SK-N-SH (cell line): ENCODE results near the gene GSG1L2. TPM values are rescaled to one million over a fixed set of nuclear protein-coding genes. Genes with fewer than 3 reads are reported as not detected.

Experiments used
- CTCF ChIA-PET: fragments of 300-600, 350-600 bp; formaldehyde crosslinking; extraction: SDS; loops from one replicate; lab custom pipeline; 2021; lab: Yijun Ruan, JAX
- POLR2A ChIA-PET: fragments of 350-600 bp; sonication (Branson Sonifier 250); formaldehyde crosslinking; extraction: SDS; loops from one replicate; lab custom pipeline; 2020; ENCODE audit warnings: antibody characterized with exemption, inconsistent platforms; lab: Yijun Ruan, JAX
- DNase-seq: peaks from one replicate; pipeline ENCODE4 v3.0.0; 2012
- H2AFZ ChIP-seq: fragments of 200-600 bp; sonication (generic); 2 replicates; pipeline ENCODE4 v1.8.1; 2016; ENCODE audit warnings: antibody characterized with exemption, mild to moderate bottlenecking, low read depth
- H3F3A ChIP-seq: fragments of 200-600 bp; sonication (generic); replicated peaks from 2 replicates; pipeline ENCODE3; 2016; ENCODE audit warnings: antibody characterized with exemption, mild to moderate bottlenecking; ENCODE audit not compliant: insufficient read depth
- H3K27ac ChIP-seq, 2 experiments: fragments of 200-500 bp in 1 of 2; fragments of 200-600 bp in 1 of 2; sonication (Bioruptor generic) in 1 of 2; sonication (generic), shearing (Covaris generic) in 1 of 2; 2 replicates each; pipeline versions ENCODE4 v1.5.1 to v1.6.1; 2014 to 2016; ENCODE audit warnings: low read depth in 2 of 2, inconsistent platforms in 1 of 2, low read length in 1 of 2, mild to moderate bottlenecking in 1 of 2, mixed read lengths in 1 of 2
- H3K27me3 ChIP-seq: fragments of 200-600 bp; sonication (generic), shearing (Covaris generic); 2 replicates; pipeline ENCODE4 v1.6.1; 2016; ENCODE audit warnings: mixed run types; ENCODE audit not compliant: insufficient read depth
- H3K36me3 ChIP-seq, 2 experiments: fragments of 200-500 bp in 1 of 2; fragments of 200-600 bp in 1 of 2; sonication (Bioruptor generic) in 1 of 2; sonication (generic) in 1 of 2; replicated peaks in 1 of 2; 2 replicates each; pipeline versions ENCODE3 to v1.5.1; 2014 to 2016; ENCODE audit warnings: low read length in 1 of 2, mild to moderate bottlenecking in 1 of 2; ENCODE audit not compliant: insufficient read depth in 2 of 2, control insufficient read depth in 1 of 2
- H3K4me1 ChIP-seq, 2 experiments: fragments of 200-500 bp in 1 of 2; fragments of 200-600 bp in 1 of 2; sonication (Bioruptor generic) in 1 of 2; sonication (generic), shearing (Covaris generic) in 1 of 2; 2 replicates each; pipeline versions ENCODE4 v1.5.1 to v1.6.1; 2014 to 2016; ENCODE audit warnings: low read depth in 1 of 2, low read length in 1 of 2, mixed run types in 1 of 2; ENCODE audit not compliant: insufficient read depth in 2 of 2, control insufficient read depth in 1 of 2
- H3K4me2 ChIP-seq: fragments of 200-600 bp; sonication (generic), shearing (Covaris generic); 2 replicates; pipeline ENCODE4 v1.6.1; 2017; ENCODE audit warnings: mixed run types
- H3K4me3 ChIP-seq, 2 experiments: fragments of 200-500 bp in 1 of 2; fragments of 200-600 bp in 1 of 2; sonication (Bioruptor generic) in 1 of 2; sonication (generic), shearing (Covaris generic) in 1 of 2; 2 replicates each; pipeline versions ENCODE4 v1.5.1 to v1.8.1; 2014 to 2016; ENCODE audit warnings: low read depth in 2 of 2, inconsistent platforms in 1 of 2, low read length in 1 of 2, mild to moderate bottlenecking in 1 of 2, mixed read lengths in 1 of 2, moderate library complexity in 1 of 2
- H3K79me2 ChIP-seq: fragments of 200-600 bp; sonication (generic); 2 replicates; pipeline ENCODE4 v1.8.1; 2017; ENCODE audit warnings: mild to moderate bottlenecking; ENCODE audit not compliant: insufficient read depth
- H3K9ac ChIP-seq: fragments of 200-600 bp; sonication (generic); 2 replicates; pipeline ENCODE4 v1.6.1; 2017; ENCODE audit warnings: mixed run types
- H3K9me2 ChIP-seq: fragments of 200-600 bp; sonication (generic); 2 replicates; pipeline ENCODE4 v1.6.1; 2017; ENCODE audit warnings: mixed run types
- H3K9me3 ChIP-seq: fragments of 200-600 bp; sonication (generic); 2 replicates; pipeline ENCODE4 v1.6.1; 2017; ENCODE audit warnings: mixed run types, mild to moderate bottlenecking, moderate library complexity
- H4K20me1 ChIP-seq: fragments of 200-600 bp; sonication (generic); 2 replicates; pipeline ENCODE4 v1.6.1; 2017; ENCODE audit warnings: mild to moderate bottlenecking, mixed run types; ENCODE audit not compliant: insufficient read depth
- CHD2 ChIP-seq: fragments of 150-350 bp; IDR thresholded peaks from 2 replicates; pipeline ENCODE4 v1.6.1; 2018; ENCODE audit warnings: low read length; ENCODE audit not compliant: partially characterized antibody
- ELF1 ChIP-seq: IDR thresholded peaks from 2 replicates; pipeline ENCODE4 v1.4.0; 2012
- EZH2phosphoT487 ChIP-seq: fragments of 200-600 bp; sonication (generic); IDR thresholded peaks from 2 replicates; pipeline ENCODE4 v1.6.1; 2017; ENCODE audit warnings: low read depth, mixed run types, mild to moderate bottlenecking, antibody characterized with exemption, moderate library complexity, borderline replicate concordance
- FOXM1 ChIP-seq: IDR thresholded peaks from 2 replicates; pipeline ENCODE4 v1.4.0; 2012; ENCODE audit warnings: low read depth, mild to moderate bottlenecking
- GATA2 ChIP-seq: sonication (generic); formaldehyde crosslinking; IDR thresholded peaks from 2 replicates; pipeline ENCODE4 v1.5.0; 2020; ENCODE audit warnings: mild to moderate bottlenecking, missing genetic modification reagents
- MEF2A ChIP-seq: IDR thresholded peaks from 2 replicates; pipeline ENCODE4 v1.4.0; 2012; ENCODE audit warnings: low read depth, borderline replicate concordance
- POLR2AphosphoS5 ChIP-seq: IDR thresholded peaks from 2 replicates; pipeline ENCODE4 v1.6.1; 2012; ENCODE audit warnings: low read depth, low read length
- RAD21 ChIP-seq: IDR thresholded peaks from 2 replicates; pipeline ENCODE4 v1.6.1; 2012; ENCODE audit warnings: mild to moderate bottlenecking, low read length
- WGBS: methylation state at CpG from one replicate; pipeline ENCODE4 v1.1.6; 2017; ENCODE audit warnings: low lambda C conversion rate; 5-methylcytosine and 5-hydroxymethylcytosine counted together
- polyA plus RNA-seq, 3 experiments: library from polyadenylated mRNA; depleted of rRNA; stranded (reverse); fragments of >200 nt; gene quantifications; 2 replicates each; pipeline ENCODE4 v1.2.3, GENCODE V29; 2012
- TF ChIP-seq, protein P1 (sequence below): IDR thresholded peaks from 2 replicates; pipeline ENCODE4 v1.4.0; 2012; ENCODE audit warnings: low read depth, borderline replicate concordance
- TF ChIP-seq, protein P2 (sequence below): IDR thresholded peaks from 2 replicates; pipeline ENCODE4 v1.4.0; 2012; ENCODE audit warnings: low read depth
- TF ChIP-seq, protein P3 (sequence below): IDR thresholded peaks from 2 replicates; pipeline ENCODE4 v1.4.0; 2012; ENCODE audit warnings: low read depth, borderline replicate concordance
- TF ChIP-seq, protein P4 (sequence below): IDR thresholded peaks from 2 replicates; pipeline ENCODE4 v1.6.1; 2012; ENCODE audit warnings: mild to moderate bottlenecking, low read depth, low read length, moderate library complexity
- TF ChIP-seq, protein P5 (sequence below): fragments of 200-600 bp; sonication (generic); IDR thresholded peaks from 2 replicates; pipeline ENCODE4 v1.6.1; 2017; ENCODE audit warnings: antibody characterized with exemption, mild to moderate bottlenecking, moderate library complexity

The GSG1L2 gene
- polyA plus RNA-seq, 1 of the 3 experiments (the other 2 are of a cell fraction) = not detected

DNA sequence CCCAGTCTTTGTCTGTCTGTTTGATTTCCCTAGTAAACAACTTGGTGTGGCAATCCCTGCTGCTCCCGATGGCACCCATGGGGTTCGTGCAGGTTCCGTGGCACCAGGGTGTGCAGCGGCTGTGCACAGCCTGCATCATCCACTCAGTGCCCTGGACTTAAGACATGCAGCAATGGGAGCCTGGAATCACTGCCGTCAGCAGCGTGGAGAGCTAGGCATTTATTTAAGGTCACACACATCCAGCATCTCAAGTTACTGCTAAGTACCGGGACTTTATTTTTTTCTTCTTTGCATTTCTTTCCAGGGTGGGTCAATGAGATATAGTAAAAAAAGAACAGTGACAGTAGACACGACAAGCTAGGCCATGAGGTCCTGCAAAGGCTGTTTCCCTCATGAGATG is 33.3 kb downstream of the GSG1L2 start:
- no peaks in the 10 kb centered on the region for H3K9me2 ChIP-seq
- H3K9ac ChIP-seq = no peak overlapping the region
- POLR2A ChIA-PET = no interaction called here
- 9% methylated on average over 8 of the region's 8 CpGs for WGBS
- no peaks in the 10 kb centered on the region for H3K4me1 ChIP-seq
- no peaks in the 10 kb centered on the region for H3K9me3 ChIP-seq
- no peak for TF ChIP-seq ELF1
- TF ChIP-seq, protein P1, sequence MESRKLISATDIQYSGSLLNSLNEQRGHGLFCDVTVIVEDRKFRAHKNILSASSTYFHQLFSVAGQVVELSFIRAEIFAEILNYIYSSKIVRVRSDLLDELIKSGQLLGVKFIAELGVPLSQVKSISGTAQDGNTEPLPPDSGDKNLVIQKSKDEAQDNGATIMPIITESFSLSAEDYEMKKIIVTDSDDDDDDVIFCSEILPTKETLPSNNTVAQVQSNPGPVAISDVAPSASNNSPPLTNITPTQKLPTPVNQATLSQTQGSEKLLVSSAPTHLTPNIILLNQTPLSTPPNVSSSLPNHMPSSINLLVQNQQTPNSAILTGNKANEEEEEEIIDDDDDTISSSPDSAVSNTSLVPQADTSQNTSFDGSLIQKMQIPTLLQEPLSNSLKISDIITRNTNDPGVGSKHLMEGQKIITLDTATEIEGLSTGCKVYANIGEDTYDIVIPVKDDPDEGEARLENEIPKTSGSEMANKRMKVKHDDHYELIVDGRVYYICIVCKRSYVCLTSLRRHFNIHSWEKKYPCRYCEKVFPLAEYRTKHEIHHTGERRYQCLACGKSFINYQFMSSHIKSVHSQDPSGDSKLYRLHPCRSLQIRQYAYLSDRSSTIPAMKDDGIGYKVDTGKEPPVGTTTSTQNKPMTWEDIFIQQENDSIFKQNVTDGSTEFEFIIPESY = no peak
- TF ChIP-seq EZH2phosphoT487 = no peak
- TF ChIP-seq, protein P2, sequence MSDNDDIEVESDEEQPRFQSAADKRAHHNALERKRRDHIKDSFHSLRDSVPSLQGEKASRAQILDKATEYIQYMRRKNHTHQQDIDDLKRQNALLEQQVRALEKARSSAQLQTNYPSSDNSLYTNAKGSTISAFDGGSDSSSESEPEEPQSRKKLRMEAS = no peak
- H3F3A ChIP-seq = no peaks in the 10 kb centered on the region
- H2AFZ ChIP-seq = no peak overlapping the region
- H3K4me2 ChIP-seq = no peak overlapping the region
- no peak overlapping the region for H3K4me3 ChIP-seq
- no peaks in the 10 kb centered on the region for H4K20me1 ChIP-seq
- H3K27ac ChIP-seq = no peak overlapping the region
- H3K36me3 ChIP-seq = no peaks in the 10 kb centered on the region
- no peak for DNase-seq
- CTCF ChIA-PET = no interaction called here
- peaks cover 24% of the 10 kb centered on the region; the same call in 1 of the 2 replicates for H3K27me3 ChIP-seq
- no peaks in the 10 kb centered on the region for H3K79me2 ChIP-seq

DNA sequence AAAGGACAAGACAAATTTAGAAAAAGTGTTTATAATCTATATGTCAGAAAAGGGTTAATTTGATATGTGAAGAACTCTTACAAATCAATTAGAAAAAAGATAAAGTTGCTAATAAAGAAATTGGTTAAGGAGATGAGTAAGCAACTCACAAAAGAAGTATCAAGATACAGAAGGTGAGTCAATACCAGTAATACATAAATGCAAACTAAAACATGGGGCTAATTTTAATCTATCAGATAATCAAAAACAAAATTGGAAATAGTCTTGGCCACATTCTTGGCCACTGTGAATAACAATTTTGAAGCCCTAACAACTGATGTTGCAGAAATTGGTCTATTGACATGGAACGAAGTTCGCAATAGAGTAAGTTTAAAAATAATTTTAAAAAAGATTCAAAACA is 37.3 kb downstream of the GSG1L2 start:
- no peak overlapping the region for H3K4me3 ChIP-seq
- no peaks in the 10 kb centered on the region for H4K20me1 ChIP-seq
- no peaks in the 10 kb centered on the region for H3K36me3 ChIP-seq
- ChIA-PET CTCF (no interaction called here), POLR2A (no interaction called here)
- no peak overlapping the region for H3K4me2 ChIP-seq
- no peaks in the 10 kb centered on the region for H3K79me2 ChIP-seq
- H3K4me1 ChIP-seq = no peaks in the 10 kb centered on the region
- no peak overlapping the region for H3K27ac ChIP-seq
- DNase-seq = no peak
- H2AFZ ChIP-seq = no peak overlapping the region
- H3K9me2 ChIP-seq = no peaks in the 10 kb centered on the region
- H3K27me3 ChIP-seq = peaks cover 23% of the 10 kb centered on the region; the same call in 1 of the 2 replicates
- TF ChIP-seq GATA2 (CRISPR knock-in tag) = no peak
- TF ChIP-seq FOXM1 = no peak
- TF ChIP-seq RAD21 = no peak
- TF ChIP-seq MEF2A = no peak
- TF ChIP-seq, protein P1 = no peak
- no peak for TF ChIP-seq POLR2AphosphoS5
- TF ChIP-seq, protein P3, sequence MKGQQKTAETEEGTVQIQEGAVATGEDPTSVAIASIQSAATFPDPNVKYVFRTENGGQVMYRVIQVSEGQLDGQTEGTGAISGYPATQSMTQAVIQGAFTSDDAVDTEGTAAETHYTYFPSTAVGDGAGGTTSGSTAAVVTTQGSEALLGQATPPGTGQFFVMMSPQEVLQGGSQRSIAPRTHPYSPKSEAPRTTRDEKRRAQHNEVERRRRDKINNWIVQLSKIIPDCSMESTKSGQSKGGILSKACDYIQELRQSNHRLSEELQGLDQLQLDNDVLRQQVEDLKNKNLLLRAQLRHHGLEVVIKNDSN = no peak
- TF ChIP-seq, protein P4, sequence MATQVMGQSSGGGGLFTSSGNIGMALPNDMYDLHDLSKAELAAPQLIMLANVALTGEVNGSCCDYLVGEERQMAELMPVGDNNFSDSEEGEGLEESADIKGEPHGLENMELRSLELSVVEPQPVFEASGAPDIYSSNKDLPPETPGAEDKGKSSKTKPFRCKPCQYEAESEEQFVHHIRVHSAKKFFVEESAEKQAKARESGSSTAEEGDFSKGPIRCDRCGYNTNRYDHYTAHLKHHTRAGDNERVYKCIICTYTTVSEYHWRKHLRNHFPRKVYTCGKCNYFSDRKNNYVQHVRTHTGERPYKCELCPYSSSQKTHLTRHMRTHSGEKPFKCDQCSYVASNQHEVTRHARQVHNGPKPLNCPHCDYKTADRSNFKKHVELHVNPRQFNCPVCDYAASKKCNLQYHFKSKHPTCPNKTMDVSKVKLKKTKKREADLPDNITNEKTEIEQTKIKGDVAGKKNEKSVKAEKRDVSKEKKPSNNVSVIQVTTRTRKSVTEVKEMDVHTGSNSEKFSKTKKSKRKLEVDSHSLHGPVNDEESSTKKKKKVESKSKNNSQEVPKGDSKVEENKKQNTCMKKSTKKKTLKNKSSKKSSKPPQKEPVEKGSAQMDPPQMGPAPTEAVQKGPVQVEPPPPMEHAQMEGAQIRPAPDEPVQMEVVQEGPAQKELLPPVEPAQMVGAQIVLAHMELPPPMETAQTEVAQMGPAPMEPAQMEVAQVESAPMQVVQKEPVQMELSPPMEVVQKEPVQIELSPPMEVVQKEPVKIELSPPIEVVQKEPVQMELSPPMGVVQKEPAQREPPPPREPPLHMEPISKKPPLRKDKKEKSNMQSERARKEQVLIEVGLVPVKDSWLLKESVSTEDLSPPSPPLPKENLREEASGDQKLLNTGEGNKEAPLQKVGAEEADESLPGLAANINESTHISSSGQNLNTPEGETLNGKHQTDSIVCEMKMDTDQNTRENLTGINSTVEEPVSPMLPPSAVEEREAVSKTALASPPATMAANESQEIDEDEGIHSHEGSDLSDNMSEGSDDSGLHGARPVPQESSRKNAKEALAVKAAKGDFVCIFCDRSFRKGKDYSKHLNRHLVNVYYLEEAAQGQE = no peak
- TF ChIP-seq, protein P5, sequence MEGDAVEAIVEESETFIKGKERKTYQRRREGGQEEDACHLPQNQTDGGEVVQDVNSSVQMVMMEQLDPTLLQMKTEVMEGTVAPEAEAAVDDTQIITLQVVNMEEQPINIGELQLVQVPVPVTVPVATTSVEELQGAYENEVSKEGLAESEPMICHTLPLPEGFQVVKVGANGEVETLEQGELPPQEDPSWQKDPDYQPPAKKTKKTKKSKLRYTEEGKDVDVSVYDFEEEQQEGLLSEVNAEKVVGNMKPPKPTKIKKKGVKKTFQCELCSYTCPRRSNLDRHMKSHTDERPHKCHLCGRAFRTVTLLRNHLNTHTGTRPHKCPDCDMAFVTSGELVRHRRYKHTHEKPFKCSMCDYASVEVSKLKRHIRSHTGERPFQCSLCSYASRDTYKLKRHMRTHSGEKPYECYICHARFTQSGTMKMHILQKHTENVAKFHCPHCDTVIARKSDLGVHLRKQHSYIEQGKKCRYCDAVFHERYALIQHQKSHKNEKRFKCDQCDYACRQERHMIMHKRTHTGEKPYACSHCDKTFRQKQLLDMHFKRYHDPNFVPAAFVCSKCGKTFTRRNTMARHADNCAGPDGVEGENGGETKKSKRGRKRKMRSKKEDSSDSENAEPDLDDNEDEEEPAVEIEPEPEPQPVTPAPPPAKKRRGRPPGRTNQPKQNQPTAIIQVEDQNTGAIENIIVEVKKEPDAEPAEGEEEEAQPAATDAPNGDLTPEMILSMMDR = no peak
- no peak for TF ChIP-seq CHD2
- TF ChIP-seq, all 33 proteins: peak for 0
- H3F3A ChIP-seq = no peaks in the 10 kb centered on the region
- 46% methylated on average over 2 of the region's 2 CpGs for WGBS
- no peak overlapping the region for H3K9ac ChIP-seq
- no peaks in the 10 kb centered on the region for H3K9me3 ChIP-seq
